CD4-positive, alpha-beta T cell treated with Interleukin-15 for 4 hours (primary cell): ENCODE measurements around the gene SCN2A.
"Not testable (repeated sequence)": the region's sequence is repeated elsewhere in the genome, so short reads cannot be mapped to it uniquely, and the experiment has no call there.

Source experiments
- DNase-seq: peaks from one replicate; pipeline ENCODE4 v3.0.0-alpha.2; 2020; ENCODE audit warnings: low spot score

The SCN2A gene

DNA sequence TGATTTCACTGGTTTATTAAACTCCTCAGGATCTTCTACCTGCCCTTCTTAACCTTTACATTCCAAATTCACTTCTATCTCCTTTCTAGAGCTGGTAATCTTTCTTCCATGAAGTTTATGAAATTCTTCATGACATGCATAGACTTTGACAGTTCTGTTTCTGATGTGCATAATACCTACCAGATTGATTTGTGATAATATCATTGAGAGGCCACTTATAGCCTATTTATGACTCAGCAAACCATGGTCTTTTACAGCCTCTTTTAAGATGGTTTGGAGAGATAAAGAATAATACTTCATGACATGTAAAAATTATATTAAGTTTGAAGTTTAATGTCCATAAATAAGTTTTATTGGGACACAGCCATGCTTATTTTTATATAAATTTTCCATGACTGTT, 14.0 kb downstream of the SCN2A start:
- DNase-seq: no peak

- DNase-seq: no peak
Measured at GRCh38 chr2:165256618-165257017, 17.4 kb downstream of the SCN2A start.

- DNase-seq: not testable (repeated sequence)
Measured at GRCh38 chr2:165260347-165260746, 21.1 kb downstream of the SCN2A start.

DNA sequence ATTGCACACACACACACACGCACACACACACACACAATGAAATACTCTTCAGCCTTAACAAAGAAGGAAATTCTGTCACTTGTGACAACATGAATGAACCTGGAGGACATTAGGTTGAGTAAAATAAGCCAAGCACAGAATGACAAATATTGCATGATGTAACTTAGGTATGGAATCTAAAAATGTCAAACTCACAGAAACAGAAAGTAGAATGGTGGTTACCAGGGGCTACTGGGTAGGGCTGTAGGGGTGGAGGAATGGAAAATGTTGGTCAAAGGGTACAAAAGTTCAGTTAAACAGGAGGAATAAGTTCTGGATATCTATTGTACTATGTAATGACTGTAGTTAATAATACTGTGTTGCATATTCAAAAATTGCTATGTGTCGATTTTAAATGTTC, 29.5 kb downstream of the SCN2A start:
- DNase-seq: no peak

- no peak for DNase-seq
Measured at GRCh38 chr2:165273176-165273575, 34.0 kb downstream of the SCN2A start.

GRCh38 chr2:165274698-165275097, 35.5 kb downstream of the SCN2A start:
- no peak for DNase-seq

- DNase-seq: no peak
Measured at GRCh38 chr2:165275932-165276331, 36.7 kb downstream of the SCN2A start.

DNA sequence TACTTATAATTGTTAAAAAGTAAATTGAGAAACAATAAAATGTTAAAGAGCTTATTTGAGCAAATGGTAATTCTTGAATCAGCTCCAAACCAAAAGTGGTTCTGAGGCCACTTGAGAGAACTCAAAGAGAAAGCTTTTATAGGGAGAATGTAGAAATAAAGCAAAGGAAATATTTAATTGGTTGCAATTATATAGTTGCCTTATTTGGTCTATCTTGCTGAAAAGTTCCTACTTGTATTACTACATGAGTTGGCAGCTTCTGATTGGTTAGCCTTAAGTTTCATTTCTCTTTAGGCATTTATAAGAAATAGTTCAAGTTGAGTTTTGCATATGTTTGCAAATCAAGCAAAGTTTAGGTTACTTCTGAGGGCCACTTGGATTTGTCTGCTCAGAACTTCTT, 38.1 kb downstream of the SCN2A start:
- no peak for DNase-seq

GRCh38 chr2:165277860-165278656, 38.8 kb downstream of the SCN2A start:
- no peak for DNase-seq

- no peak for DNase-seq
Measured at GRCh38 chr2:165280356-165280755, 41.1 kb downstream of the SCN2A start.

GRCh38 chr2:165281387-165281786, 42.2 kb downstream of the SCN2A start:
- DNase-seq: no peak

- no peak for DNase-seq
Measured at GRCh38 chr2:165283342-165283741, 44.1 kb downstream of the SCN2A start.

DNA sequence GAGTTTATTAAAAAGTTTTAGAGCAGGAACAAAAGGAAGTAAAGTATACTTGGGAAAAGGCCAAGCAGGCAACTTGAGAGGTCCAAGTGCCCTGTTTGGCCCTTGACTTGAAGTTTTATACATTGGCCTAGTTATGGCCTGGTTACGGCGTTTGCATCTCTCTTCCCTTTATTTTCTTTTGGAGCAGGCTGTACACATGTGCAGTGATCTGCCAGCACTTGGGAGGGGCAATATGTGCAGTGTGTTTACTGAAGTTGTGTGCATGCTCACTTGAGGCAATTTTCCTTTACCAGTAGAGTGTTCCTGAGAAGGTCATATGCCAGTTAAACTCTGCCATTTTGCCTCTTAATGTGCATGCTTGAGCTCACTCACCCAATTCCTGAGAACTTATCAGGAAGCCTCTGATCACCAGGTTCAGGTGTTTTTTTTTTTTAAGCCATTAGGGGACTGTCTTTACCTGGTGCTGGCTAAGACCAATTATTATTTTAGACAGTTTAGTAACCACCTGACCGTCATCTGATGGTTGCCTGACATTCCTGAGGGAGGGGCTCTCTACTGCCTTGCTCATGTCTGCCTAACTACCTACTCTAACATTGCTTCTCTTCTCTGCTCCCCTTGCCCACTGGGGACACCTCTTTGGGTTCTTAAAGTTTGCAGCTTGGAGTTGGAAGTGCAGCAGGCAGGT, 48.0 kb downstream of the SCN2A start:
- no peak for DNase-seq

- DNase-seq: no peak
Measured at GRCh38 chr2:165289069-165289468, 49.9 kb downstream of the SCN2A start.

DNA sequence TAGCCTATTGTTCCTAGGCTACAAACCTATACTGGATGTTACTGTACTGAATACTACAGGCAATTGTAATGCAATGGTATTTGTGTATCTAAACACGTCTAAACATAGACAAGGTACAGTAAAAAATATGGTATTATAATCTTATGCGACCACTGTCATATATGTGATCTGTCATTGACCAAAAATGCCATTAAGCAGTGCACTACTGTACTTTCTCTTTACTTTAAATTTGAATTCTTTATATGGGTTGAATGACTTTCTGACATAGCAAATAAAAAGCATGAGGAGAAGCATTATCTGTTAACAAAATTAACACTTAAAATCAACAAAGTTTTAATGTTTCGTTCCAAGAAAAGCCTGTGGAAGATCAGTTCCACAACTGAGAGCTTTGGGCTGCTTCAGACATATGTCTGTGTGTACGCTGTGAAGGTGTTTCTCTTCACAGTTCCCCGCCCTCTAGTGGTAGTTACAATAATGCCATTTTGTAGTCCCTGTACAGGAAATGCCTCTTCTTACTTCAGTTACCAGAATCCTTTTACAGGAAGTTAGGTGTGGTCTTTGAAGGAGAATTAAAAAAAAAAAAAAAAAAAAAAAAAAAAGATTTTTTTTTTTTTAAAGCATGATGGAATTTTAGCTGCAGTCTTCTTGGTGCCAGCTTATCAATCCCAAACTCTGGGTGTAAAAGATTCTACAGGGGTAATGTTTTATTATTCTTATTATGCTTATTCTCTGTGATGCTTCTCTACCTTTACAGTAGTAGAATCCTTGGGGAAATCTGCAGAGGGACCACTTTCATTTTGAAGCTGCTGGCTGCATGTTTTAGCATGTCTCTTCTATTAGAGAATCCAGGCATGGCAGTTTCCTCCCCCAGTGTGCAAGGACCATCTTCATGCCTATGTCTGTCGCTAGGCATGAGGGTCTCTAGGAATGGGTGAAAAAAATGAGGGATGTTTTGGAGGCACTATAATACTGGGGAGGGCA, 54.5 kb downstream of the SCN2A start:
- peak; percentile 82 for DNase-seq

DNA sequence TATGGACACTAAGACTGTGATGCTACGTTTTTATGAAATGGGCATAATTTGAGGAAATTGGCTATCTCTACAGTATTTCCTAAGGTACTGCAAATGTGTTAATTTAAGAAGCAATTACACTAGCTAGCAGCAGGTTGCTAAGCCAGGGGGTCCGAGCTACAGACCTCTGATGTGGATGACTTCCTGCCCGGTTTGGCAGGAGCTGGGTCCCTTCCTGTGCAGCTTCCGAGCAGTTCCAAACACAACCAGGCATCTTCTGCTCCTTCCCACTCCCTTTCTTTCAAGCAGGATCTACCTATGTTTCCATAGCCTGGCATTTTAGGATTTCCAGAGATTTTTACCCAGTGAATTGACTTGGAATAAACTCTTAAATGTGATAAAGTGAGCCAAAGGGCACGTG, 55.7 kb downstream of the SCN2A start:
- DNase-seq: no peak

DNA sequence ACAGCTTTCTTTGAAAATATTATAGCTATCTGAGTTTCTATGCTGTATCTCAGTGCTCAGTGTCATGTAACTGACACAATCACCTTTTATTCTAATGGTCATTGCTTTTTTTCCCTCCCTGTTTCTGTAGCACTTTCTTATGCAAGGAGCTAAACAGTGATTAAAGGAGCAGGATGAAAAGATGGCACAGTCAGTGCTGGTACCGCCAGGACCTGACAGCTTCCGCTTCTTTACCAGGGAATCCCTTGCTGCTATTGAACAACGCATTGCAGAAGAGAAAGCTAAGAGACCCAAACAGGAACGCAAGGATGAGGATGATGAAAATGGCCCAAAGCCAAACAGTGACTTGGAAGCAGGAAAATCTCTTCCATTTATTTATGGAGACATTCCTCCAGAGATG, 56.4 kb downstream of the SCN2A start:
- no peak for DNase-seq

GRCh38 chr2:165305391-165306096, 66.3 kb downstream of the SCN2A start:
- no peak for DNase-seq

DNA sequence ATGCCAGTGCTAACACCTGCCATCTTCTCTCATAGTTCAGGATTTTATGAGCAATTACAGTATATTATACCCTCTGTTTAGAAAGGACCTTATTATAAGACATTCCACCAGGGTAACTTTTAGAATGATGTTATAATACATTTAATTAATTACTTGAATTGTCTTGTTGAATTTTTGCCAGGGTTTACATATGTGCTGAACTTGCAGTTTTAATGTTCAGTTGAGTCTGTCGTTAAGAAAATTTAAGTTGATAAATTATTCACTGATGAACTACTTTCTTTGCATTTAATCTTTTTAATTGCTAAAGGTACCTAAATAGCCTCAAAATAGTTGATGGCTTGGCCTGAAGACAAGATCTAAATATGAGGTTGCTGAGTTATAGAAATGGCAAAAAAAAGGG, 68.1 kb downstream of the SCN2A start:
- DNase-seq: no peak

DNA sequence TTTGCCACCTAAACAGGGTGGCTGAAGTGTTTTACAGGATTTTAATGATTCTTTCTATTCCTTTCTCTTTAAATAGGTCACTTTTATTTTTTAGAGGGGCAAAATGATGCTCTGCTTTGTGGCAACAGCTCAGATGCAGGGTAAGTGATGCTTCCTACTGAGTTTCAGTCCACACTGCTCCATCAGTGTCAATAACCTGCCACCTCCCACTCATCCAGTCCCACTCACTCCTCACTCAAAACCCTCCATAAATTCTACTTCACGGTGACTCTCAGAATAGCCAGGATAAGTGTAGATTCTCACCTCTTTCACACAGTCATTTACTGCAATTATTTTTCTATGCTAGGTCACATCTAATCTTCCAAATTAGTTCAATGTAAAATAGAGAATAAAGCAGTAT, 72.7 kb downstream of the SCN2A start:
- no peak for DNase-seq

DNA sequence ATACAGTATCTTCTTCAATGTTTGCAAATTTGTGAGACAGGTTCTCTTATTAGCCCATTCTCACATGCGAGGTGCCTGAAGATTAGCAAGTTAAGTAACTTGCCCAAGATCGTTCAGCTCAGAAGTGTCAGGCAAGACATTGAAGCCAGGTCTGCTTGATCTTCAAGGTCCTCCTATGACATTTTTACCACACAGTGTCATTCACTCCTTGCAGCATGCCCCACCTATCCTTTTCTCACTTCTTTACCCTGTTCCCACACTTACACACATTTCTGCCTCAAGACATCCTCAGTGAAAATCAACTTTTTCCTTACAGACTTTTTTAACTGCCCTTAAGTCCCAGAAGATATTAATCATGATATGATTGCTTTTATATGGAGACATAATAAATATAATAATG, 73.8 kb downstream of the SCN2A start:
- DNase-seq: no peak

GRCh38 chr2:165313509-165313908, 74.3 kb downstream of the SCN2A start:
- DNase-seq: no peak
